ENCODE data around the gene CAV3.
"Not testable (repeated sequence)": the region's sequence is repeated elsewhere in the genome, so short reads cannot be mapped to it uniquely, and the experiment has no call there.

The CAV3 gene

GRCh38 chr3:8733332-8734094 is at the start of gene CAV3:
Gene CAV3 (plus strand): TSS chr3:8733802. CDS start chr3:8733877, 75 bp downstream.
- no peak for DNase-seq

GRCh38 chr3:8684992-8685391 is 48.6 kb upstream of the CAV3 start:
- not testable (repeated sequence) for DNase-seq

GRCh38 chr3:8691295-8691694 is 42.3 kb upstream of the CAV3 start:
- DNase-seq = not testable (repeated sequence)

- DNase-seq = no peak
Measured at GRCh38 chr3:8702560-8702959, 31.0 kb upstream of the CAV3 start.

GRCh38 chr3:8705575-8705974 is 28.0 kb upstream of the CAV3 start:
- DNase-seq = no peak

- DNase-seq = no peak
Measured at GRCh38 chr3:8709287-8709686, 24.3 kb upstream of the CAV3 start.

GRCh38 chr3:8709801-8710507 is 23.6 kb upstream of the CAV3 start:
- peak; percentile 59 for DNase-seq

GRCh38 chr3:8712045-8712907 is 21.3 kb upstream of the CAV3 start:
- DNase-seq = no peak

- peak; percentile 49 for DNase-seq
Measured at GRCh38 chr3:8712908-8713255, 20.7 kb upstream of the CAV3 start.

GRCh38 chr3:8713901-8714759 is 19.5 kb upstream of the CAV3 start:
- DNase-seq = peak; percentile 7

GRCh38 chr3:8715757-8716156 is 17.8 kb upstream of the CAV3 start:
- DNase-seq = peak; percentile 13

GRCh38 chr3:8722808-8723207 is 10.8 kb upstream of the CAV3 start:
- no peak for DNase-seq

GRCh38 chr3:8723612-8724011 is 10.0 kb upstream of the CAV3 start:
- no peak for DNase-seq

GRCh38 chr3:8724108-8724752 is 9.4 kb upstream of the CAV3 start:
- no peak for DNase-seq

- DNase-seq = no peak
Measured at GRCh38 chr3:8727605-8728512, 5.7 kb upstream of the CAV3 start.

GRCh38 chr3:8729479-8729878 is 4.1 kb upstream of the CAV3 start:
- DNase-seq = no peak

GRCh38 chr3:8730656-8731055 is 2.9 kb upstream of the CAV3 start:
- no peak for DNase-seq

GRCh38 chr3:8732413-8732812 is 1.2 kb upstream of the CAV3 start:
- no peak for DNase-seq

- no peak for DNase-seq
Measured at GRCh38 chr3:8734137-8734878, 706 bp downstream of the CAV3 start.

GRCh38 chr3:8734908-8735307 is 1.3 kb downstream of the CAV3 start:
- DNase-seq = no peak
